ENCODE results near the gene MCF2L. TPM values are rescaled to one million over a fixed set of nuclear protein-coding genes. Genes with fewer than 3 reads are reported as not detected.

The MCF2L gene
- total RNA-seq, 4 donors from 2014 or later: 12.8 to 169 (median 41.5) TPM

DNA sequence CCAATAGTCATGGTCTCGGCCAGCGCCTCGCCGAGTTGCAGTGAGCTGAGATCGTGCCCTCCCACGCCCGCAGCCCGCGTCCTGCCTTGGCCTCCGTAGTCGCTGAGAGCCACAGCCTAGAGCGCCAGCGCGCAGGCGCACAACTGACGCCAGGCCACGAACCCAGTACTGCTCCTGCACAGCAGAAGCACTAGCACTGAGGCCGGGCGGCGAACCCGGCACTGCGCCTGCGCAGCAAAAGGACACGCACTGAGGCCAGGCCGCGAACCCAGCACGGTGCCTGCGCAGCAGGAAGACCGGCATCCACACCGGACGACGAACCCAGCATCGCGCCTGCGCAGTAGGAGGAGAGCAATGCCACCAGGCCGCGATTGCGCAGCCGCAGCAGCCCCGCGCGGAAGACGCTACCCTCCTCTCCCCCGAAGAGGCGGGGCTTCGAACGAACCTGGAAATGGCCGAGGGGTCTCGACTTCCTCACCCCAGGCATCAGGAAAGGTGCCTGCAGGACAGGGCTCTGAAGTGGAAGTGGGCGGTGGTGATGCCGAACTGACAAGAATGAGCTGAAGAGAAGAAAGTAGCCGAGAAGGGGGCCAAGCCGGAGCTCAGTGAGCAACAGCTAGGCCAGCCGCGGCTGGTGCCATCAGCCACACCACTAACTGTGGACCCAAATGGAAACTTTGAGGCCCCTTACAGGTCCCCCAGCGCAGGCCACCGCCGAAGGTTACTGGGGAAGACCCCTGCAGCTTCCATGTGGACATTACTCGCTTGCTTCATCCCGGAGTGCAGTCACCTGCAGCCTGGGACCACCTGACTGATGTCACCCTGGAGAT, 161.1 kb downstream of the MCF2L start:
- ATAC-seq (ENCODE audit: low FRiP score): no peak
- TF ChIP-seq, protein P1, sequence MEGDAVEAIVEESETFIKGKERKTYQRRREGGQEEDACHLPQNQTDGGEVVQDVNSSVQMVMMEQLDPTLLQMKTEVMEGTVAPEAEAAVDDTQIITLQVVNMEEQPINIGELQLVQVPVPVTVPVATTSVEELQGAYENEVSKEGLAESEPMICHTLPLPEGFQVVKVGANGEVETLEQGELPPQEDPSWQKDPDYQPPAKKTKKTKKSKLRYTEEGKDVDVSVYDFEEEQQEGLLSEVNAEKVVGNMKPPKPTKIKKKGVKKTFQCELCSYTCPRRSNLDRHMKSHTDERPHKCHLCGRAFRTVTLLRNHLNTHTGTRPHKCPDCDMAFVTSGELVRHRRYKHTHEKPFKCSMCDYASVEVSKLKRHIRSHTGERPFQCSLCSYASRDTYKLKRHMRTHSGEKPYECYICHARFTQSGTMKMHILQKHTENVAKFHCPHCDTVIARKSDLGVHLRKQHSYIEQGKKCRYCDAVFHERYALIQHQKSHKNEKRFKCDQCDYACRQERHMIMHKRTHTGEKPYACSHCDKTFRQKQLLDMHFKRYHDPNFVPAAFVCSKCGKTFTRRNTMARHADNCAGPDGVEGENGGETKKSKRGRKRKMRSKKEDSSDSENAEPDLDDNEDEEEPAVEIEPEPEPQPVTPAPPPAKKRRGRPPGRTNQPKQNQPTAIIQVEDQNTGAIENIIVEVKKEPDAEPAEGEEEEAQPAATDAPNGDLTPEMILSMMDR (IDR thresholded peaks at IDR 0.05): no peak
- DNase-seq (ENCODE audit: low spot score): no peak

DNA sequence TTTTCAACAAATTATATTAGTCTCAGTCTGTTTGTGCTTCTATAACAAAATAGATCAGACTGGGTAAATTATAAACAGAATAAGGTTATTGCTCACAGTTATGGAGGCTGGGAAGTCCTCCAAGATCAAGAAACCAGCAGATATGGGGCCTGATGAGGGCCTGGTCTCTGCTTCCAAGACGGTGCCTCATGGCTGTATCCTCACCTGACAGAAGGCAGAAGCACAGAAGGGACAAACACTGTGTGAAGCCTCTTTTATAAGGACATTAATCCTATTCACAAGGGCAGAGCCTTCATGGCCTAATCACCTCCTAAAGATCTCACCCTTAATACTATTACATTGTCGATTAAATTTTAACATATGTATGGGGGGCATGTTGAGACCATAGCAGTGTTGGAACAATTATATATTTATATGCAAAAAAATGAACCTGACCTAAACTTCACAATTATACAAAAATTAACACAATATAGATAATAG, 166.3 kb downstream of the MCF2L start:
- DNase-seq (ENCODE audit: low spot score): no peak
- TF ChIP-seq, protein P1 (IDR thresholded peaks at IDR 0.05): no peak
- ATAC-seq (ENCODE audit: low FRiP score): no peak

DNA sequence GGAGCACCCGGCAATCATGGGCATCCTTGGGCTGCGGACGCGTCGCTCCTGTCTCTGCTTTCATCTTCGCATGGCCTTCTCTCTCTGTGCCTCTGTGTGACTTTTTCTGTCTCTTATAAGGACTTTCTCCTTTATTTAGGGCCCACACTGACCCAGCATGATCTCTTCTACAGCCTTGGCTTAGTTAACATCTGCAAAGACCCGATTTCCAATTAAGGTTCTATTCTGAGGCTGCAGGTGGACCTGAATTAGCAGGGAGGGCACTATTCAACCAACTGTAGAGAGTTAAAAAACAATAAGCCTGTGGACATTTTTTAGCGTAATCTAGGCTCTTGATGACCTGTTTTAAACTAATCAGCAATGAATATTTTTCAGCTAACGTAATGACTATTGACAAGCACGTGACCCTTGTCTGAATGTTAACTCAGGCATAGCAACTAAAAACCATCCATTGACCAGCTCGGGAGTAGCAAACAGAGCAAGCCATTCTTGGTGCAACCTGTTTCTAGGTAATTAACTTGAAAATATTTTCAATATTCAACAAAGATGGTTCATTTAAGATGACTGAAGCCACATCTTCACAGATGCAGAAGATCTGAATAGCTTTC, 168.8 kb downstream of the MCF2L start:
- ATAC-seq (ENCODE audit: low FRiP score): no peak
- DNase-seq (ENCODE audit: low spot score): no peak
- TF ChIP-seq, protein P1 (IDR thresholded peaks at IDR 0.05): no peak

DNA sequence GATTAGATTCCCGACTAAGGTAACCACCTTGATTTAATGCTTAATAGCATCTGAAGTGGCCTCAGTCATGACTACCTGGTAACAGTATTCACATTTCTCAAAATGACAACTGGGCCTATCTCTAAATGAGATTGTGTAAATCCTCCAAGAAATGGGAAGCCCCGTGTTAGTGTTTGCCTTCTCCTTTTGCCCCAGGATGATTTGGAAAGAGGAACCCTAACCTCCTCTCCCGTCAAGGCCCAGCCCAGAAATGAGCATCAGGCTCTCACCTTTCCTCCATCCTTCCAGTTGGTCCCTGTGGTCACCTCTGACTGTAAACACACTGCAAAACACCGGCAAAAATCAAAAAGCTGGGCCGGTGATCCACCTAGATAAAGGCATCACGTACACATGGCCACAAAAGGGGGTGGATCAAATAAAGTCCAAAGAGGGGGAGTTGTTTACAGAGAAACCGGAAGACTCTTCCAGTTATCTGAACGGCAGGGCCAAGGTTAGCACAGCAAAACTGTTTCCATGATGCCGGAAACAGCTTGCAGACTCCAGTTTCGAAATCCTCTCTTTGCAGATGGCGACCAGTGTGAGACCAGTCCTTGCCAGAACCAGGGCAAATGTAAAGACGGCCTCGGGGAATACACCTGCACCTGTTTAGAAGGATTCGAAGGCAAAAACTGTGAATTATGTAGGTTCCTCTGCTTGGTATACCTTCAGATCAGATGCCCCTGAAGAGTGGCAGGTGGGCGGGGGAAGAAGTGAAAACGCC, 170.0 kb downstream of the MCF2L start:
- no peak for ATAC-seq (ENCODE audit: low FRiP score)
- TF ChIP-seq, protein P1 (IDR thresholded peaks at IDR 0.05): no peak

DNA sequence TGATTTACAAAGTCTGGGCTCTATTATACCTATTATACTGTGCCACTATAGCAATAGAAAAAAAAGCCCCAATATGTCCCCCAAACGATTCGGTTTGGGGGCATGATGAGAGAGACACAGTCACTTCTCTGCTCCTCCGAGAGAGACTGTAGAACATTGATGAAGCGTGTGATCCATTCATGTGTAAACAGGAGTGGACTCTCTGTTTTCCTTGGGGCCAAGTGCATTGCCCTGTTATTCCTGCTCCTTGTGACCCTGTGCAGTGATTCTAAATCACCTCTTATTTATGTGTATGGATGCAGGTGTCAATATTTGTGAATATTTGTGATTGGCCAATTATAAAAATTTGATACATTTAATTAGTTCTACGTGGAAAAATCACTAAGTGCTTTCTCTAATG, 170.6 kb downstream of the MCF2L start:
- TF ChIP-seq, protein P1 (IDR thresholded peaks at IDR 0.05): no peak

More for the DNA sequence above, 170.0 kb downstream of the MCF2L start:
- no peak for DNase-seq (ENCODE audit: low spot score)

DNA sequence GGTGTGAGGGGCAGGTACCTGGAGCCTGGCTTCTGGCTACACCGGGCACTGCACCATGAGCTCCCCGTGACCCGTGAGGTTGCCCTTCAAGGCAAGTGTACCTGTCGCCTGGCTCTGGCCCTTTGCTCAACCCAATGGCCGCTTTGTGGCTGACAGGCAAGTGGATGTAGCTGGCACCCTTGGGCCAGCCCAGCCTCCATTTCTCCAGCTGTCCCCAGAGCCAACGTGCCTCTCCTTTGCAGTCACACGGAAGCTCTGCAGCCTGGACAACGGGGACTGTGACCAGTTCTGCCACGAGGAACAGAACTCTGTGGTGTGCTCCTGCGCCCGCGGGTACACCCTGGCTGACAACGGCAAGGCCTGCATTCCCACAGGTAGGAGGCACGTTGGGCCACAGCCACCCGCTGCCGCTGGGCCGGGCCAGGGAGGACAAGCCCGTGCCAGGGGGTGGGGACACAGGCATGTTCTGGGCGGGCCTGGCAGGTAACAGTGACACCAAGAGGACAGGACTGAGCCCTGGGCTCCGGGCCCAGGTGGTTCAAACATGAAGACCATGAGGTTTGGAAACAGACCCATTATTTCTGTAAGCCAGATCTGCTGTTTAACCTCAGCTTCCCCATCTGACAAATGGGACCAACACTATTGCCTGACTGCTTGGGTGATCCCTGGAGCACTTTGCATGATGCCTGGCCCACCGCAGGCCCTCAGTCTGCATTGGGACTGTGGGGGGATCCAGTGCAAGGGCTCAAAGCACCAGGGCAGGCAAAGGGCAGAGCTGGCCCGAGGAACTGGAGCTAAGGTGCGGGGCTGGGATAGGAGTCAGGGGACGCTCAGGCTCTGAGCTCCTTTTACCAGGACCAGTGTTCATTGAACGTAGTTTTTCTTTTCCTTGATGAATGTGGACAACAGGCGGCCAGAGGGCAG, 171.9 kb downstream of the MCF2L start:
- ATAC-seq (ENCODE audit: low FRiP score) (no peak), DNase-seq (ENCODE audit: low spot score) (no peak)
- TF ChIP-seq, protein P1 (IDR thresholded peaks at IDR 0.05): no peak

More for the DNA sequence above, 170.6 kb downstream of the MCF2L start:
- DNase-seq (ENCODE audit: low spot score): no peak
- no peak for ATAC-seq (ENCODE audit: low FRiP score)

Measured in omental fat pad (tissue), 4 donors.